ENCODE results near the gene TGM4. TPM values are rescaled to one million over a fixed set of nuclear protein-coding genes. Genes with fewer than 3 reads are reported as not detected.

TGM4 gene
- total and polyA plus RNA-seq, 9 of the 15 experiments (the other 6 are each of a cell fraction or from before 2014, with no cell fraction given): not detected

GRCh38 chr3:44899683-44900367 lies 25.4 kb downstream of the TGM4 start (continued):
- TF ChIP-seq JUND (IDR thresholded peaks at IDR 0.05; ENCODE audit: borderline replicate concordance, low read depth, low read length): no peak
- no peak for TF ChIP-seq JUND (tag; IDR thresholded peaks at IDR 0.05; ENCODE audit: borderline replicate concordance, low read depth, low read length)

DNA sequence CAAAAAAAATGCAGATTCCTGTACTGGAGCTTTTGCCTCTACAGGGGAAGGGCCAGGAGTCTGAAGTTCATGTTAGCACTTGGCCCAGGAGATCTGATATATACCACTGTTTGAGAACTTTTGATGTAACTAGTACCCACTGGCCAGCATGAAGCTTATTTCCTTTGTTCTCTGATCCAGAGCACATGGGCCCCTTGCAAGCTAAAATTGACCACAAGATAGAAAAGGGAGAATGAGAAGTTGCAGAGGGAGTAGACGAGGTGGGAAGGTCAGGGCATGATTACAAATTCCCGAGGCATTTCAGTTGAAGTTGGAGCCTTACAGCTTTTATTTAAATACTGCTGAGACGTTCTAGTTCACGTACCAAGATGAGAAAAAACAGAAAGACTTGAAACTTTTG lies 28.2 kb downstream of the TGM4 start:
- ChIA-PET POLR2A (interaction anchor here (1.9 kb wide), 1 partner anchor 25 kb away, joined by 10 read pairs; no protein-coding TSS in a partner anchor), CTCF (ENCODE audit: low intra/inter-chr PET ratio) (interaction anchor here (0.5 kb wide), 1 partner anchor 24 kb away, joined by 3 read pairs; no protein-coding TSS in a partner anchor)
- no TSS peak for BruUV-seq (replicated peaks)
- no peak overlapping the region for H3K4me2 ChIP-seq (ENCODE audit: insufficient read depth, low read length)
- H3K9ac ChIP-seq (ENCODE audit: insufficient read depth in 1 of 2, low read depth in 2 of 2, low read length in 2 of 2): no peak overlapping the region
- H2AFZ ChIP-seq (ENCODE audit: low read depth, low read length): no peak overlapping the region
- WGBS (ENCODE audit: insufficient coverage, low coverage, missing lambda C conversion rate): 0% methylated on average over 4 of the region's 4 CpGs
- H3K9me1 ChIP-seq (ENCODE audit: control insufficient read depth, insufficient read depth, low read length): no peaks in the 10 kb centered on the region
- H3K27me3 ChIP-seq (ENCODE audit: control insufficient read depth in 2 of 2, insufficient read depth in 2 of 2, low read length in 2 of 2): peaks cover 43 to 65% of the 10 kb centered on the region in 2 experiments; a peak in 4 of 5 replicates
- FAIRE-seq: peak; percentile 44
- H3K4me3 ChIP-seq: no peak overlapping the region
- intact Hi-C loops (cut with micrococcal nuclease) (no loop called here), in situ Hi-C loops (cut with MboI) (loop anchor here (5.0 kb wide), 1 partner anchor 365 kb away; no protein-coding TSS in a partner anchor)
- no peak for ATAC-seq
- DNase-seq (ENCODE audit: extremely low read depth in 1 of 4, low spot score in 3 of 4): no peak
- H3K27ac ChIP-seq (ENCODE audit: extremely low read depth, low read depth, low read length): no peak overlapping the region
- no peaks in the 10 kb centered on the region for H3K9me3 ChIP-seq (replicated peaks; ENCODE audit: control insufficient read depth, insufficient read depth, low read depth, low read length)
- H4K20me1 ChIP-seq (replicated peaks; ENCODE audit: control insufficient read depth, insufficient read depth, low read length): no peaks in the 10 kb centered on the region
- H3K4me1 ChIP-seq (replicated peaks in 1 of 2; ENCODE audit: control insufficient read depth in 2 of 2, insufficient read depth in 2 of 2, low read length in 2 of 2): no peaks in the 10 kb centered on the region
- H3K36me3 ChIP-seq (ENCODE audit: control insufficient read depth, insufficient read depth, low read length): no peaks in the 10 kb centered on the region
- H3K79me2 ChIP-seq (ENCODE audit: control insufficient read depth, insufficient read depth, low read length): no peaks in the 10 kb centered on the region
- TF ChIP-seq TRIM24 (IDR thresholded peaks at IDR 0.05) (no peak), BRD4 (IDR thresholded peaks at IDR 0.05) (no peak), C11orf30 (IDR thresholded peaks at IDR 0.05; ENCODE audit: low read depth) (no peak), GATAD2B (IDR thresholded peaks at IDR 0.05; ENCODE audit: borderline replicate concordance) (no peak), MCM2 (IDR thresholded peaks at IDR 0.05; ENCODE audit: low read depth) (no peak), HDAC8 (tag; IDR thresholded peaks at IDR 0.05) (no peak), SPI1 (IDR thresholded peaks at IDR 0.05; ENCODE audit: borderline replicate concordance, low read depth, low read length) (no peak), UBTF (IDR thresholded peaks at IDR 0.05; ENCODE audit: borderline replicate concordance in 1 of 2, low read depth in 2 of 2, low read length in 2 of 2) (no peak), KHSRP (IDR thresholded peaks at IDR 0.05) (no peak), CEBPG (CRISPR knock-in tag; IDR thresholded peaks at IDR 0.05) (no peak), CEBPG (tag; conservative IDR thresholded peaks at IDR 0.05 in 1 of 2, IDR thresholded peaks at IDR 0.05 in 1 of 2) (no peak), ATF1 (CRISPR knock-in tag; IDR thresholded peaks at IDR 0.05) (no peak), ATF1 (tag; IDR thresholded peaks at IDR 0.05) (no peak), NCOR1 (IDR thresholded peaks at IDR 0.05) (no peak)
- TF ChIP-seq, protein P1, sequence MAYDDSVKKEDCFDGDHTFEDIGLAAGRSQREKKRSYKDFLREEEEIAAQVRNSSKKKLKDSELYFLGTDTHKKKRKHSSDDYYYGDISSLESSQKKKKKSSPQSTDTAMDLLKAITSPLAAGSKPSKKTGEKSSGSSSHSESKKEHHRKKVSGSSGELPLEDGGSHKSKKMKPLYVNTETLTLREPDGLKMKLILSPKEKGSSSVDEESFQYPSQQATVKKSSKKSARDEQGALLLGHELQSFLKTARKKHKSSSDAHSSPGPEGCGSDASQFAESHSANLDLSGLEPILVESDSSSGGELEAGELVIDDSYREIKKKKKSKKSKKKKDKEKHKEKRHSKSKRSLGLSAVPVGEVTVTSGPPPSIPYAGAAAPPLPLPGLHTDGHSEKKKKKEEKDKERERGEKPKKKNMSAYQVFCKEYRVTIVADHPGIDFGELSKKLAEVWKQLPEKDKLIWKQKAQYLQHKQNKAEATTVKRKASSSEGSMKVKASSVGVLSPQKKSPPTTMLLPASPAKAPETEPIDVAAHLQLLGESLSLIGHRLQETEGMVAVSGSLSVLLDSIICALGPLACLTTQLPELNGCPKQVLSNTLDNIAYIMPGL (CRISPR knock-in tag; IDR thresholded peaks at IDR 0.05): no peak
